ENCODE results near the gene TRIM40. TPM values are rescaled to one million over a fixed set of nuclear protein-coding genes. Genes with fewer than 3 reads are reported as not detected.

The TRIM40 gene
- not detected for total RNA-seq

- intact Hi-C loops (cut with micrococcal nuclease), result no loop called here
- POLR2A ChIA-PET, result no interaction called here
- Mint-ChIP-seq H3K27me3 (peaks cover 43% of the 10 kb centered on the region), H3K9me3 (no peaks in the 10 kb centered on the region), H3K4me1 (ENCODE audit: low read depth) (peaks cover 13% of the 10 kb centered on the region), H3K27ac (no peak within 1 kb of the TSS), H3K4me3 (no peak within 1 kb of the TSS), H3K36me3 (no peaks in the 10 kb centered on the region)
- CTCF ChIA-PET, result interaction anchor here (0.6 to 15.9 kb wide), 2 partner anchors 29 to 301 kb away, joined by 3 to 491 read pairs; partner anchors contain the start of gene TRIM31
- no peak for DNase-seq
These were observed at the start of gene TRIM40 for GRCh38 chr6:30135757-30136156. Gene TRIM40, plus strand, starts transcription at chr6:30136140. Its CDS starts 897 bp downstream, at chr6:30137037.

GRCh38 chr6:30087876-30088275 is 48.1 kb upstream of the TRIM40 start:
- DNase-seq, result no peak
- H3K36me3 Mint-ChIP-seq, result no peaks in the 10 kb centered on the region
- POLR2A ChIA-PET, result no interaction called here
- no peak overlapping the region for H3K27ac Mint-ChIP-seq
- no peaks in the 10 kb centered on the region for H3K4me1 Mint-ChIP-seq (ENCODE audit: low read depth)
- CTCF ChIA-PET, result interaction anchor here (0.7 to 1.3 kb wide), 3 partner anchors 14 to 157 kb away, joined by 3 to 8 read pairs (median 4); no protein-coding TSS in a partner anchor
- H3K27me3 Mint-ChIP-seq, result peaks cover 21% of the 10 kb centered on the region
- intact Hi-C loops (cut with micrococcal nuclease), result no loop called here
- no peak overlapping the region for H3K4me3 Mint-ChIP-seq
- H3K9me3 Mint-ChIP-seq, result no peaks in the 10 kb centered on the region

DNA sequence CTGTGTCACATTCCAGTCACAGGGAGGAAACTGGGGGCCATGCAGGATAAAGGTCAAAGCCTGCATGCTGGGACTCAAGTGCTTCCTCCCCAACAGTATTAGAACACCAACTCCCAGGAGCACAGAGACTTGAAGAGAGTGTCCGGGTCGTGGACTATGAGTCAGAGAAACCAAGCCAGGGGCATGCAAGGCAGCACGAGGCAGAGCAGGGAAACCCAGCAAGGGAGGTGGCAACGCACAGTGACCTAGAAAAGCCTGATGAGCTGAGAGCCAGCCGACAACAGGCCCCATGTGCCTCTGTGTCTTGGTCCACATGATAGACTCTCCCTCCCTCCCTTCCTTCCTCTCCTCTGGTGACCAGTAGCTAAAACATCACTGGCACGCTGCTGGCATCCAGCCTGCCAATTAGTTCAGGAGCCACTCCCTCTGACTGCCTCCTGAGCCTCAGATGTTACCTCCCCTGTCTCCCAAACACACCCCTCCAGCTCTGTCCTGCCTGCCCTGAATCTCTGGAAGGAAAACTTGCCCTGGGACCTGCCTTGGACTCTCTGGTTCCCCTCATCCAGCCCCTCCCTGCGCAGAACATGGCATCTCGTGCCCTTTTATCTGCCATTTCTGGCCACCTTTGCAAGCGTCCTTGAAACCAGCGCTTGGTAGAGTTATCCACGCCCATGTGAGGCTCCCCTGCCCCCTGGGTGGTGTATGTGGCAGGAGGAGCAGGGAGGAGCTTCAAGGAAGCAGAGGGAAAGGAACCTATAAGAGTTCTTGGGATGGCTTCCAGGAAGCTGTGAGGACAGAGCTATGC is 44.2 kb upstream of the TRIM40 start:
- Mint-ChIP-seq H3K4me3 (no peak overlapping the region), H3K36me3 (no peaks in the 10 kb centered on the region), H3K9me3 (no peaks in the 10 kb centered on the region), H3K4me1 (ENCODE audit: low read depth) (no peaks in the 10 kb centered on the region), H3K27ac (no peak overlapping the region), H3K27me3 (peaks cover 33% of the 10 kb centered on the region)
- no peak for DNase-seq
- ChIA-PET CTCF (interaction anchor here (0.9 to 1.8 kb wide), 2 partner anchors 10 to 11 kb away, joined by 3 to 7 read pairs; no protein-coding TSS in a partner anchor), POLR2A (no interaction called here)
- intact Hi-C loops (cut with micrococcal nuclease), result no loop called here

- Mint-ChIP-seq H3K4me3 (no peak overlapping the region), H3K27ac (no peak overlapping the region), H3K9me3 (no peaks in the 10 kb centered on the region), H3K36me3 (no peaks in the 10 kb centered on the region), H3K27me3 (peaks cover 33% of the 10 kb centered on the region), H3K4me1 (ENCODE audit: low read depth) (peaks cover 9% of the 10 kb centered on the region)
- intact Hi-C loops (cut with micrococcal nuclease), result no loop called here
- CTCF ChIA-PET, result interaction anchor here (1.2 to 2.8 kb wide), 3 partner anchors 8 to 38 kb away, joined by 4 to 15 read pairs (median 7); no protein-coding TSS in a partner anchor
- DNase-seq, result no peak
- POLR2A ChIA-PET, result interaction anchor here (0.5 kb wide), 1 partner anchor 443 kb away, joined by 3 read pairs; no protein-coding TSS in a partner anchor
These were observed 42.9 kb upstream of the TRIM40 start for GRCh38 chr6:30092852-30093543.

DNA sequence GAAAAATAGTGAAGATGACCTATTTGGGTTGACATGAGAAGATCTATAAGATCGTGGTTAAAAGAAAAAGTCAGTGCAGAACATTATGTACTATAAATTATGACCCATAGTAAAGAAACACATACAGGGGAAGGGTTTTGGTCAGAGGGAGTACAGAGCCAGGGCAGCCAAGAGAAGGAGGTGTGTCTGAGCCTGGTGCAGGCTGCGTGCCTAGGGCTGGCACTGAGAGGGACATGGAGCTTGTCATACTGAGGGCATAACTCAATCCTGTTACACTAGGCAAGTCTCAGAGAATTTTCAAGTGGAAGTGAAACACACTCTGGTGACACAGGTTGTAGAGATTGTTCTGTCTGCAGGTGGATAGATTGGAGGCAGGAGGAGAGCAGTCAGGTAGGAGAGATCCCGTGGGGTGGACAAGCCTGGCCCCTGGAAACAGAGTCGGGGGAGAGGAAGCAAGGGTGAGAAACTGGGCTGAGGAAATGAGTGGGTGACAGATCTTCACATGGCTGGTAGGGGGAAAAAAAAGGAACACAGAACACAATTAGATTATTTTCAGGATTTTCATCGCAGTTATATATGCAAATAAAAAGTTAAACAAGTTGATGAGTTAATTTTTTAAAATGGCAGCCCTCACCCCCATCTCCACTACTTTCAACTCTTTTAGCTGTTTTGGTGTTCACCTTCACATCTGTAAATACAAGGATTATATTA is 41.8 kb upstream of the TRIM40 start:
- peaks cover 41% of the 10 kb centered on the region for H3K27me3 Mint-ChIP-seq
- ChIA-PET CTCF (interaction anchor here (2.1 to 2.8 kb wide), 2 partner anchors 9 to 37 kb away, joined by 6 to 15 read pairs; no protein-coding TSS in a partner anchor), POLR2A (no interaction called here)
- no peaks in the 10 kb centered on the region for H3K9me3 Mint-ChIP-seq
- no peaks in the 10 kb centered on the region for H3K36me3 Mint-ChIP-seq
- no peak overlapping the region for H3K4me3 Mint-ChIP-seq
- intact Hi-C loops (cut with micrococcal nuclease), result no loop called here
- peaks cover 15% of the 10 kb centered on the region for H3K4me1 Mint-ChIP-seq (ENCODE audit: low read depth)
- no peak for DNase-seq
- no peak overlapping the region for H3K27ac Mint-ChIP-seq

DNA sequence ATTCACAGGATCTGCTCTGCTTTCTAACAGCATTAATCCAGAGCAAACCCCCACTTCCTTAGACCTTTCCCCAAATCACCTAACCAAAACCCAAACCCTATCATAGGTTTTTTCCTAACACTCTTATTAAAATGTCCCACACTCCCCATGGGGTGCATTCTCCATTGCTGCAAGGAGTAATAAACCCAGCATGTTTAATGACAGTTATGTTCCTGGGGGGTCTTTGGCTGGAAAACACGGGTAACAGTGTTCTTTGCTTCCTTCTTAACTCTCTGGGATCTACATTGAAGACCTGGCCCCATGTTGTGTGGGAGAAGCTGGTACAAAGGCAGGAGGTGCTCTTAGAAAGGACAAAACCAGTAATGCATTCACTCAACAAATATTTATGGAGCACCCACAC is 39.1 kb upstream of the TRIM40 start:
- H3K9me3 Mint-ChIP-seq, result no peaks in the 10 kb centered on the region
- POLR2A ChIA-PET, result no interaction called here
- no peak for DNase-seq
- intact Hi-C loops (cut with micrococcal nuclease), result no loop called here
- H3K4me3 Mint-ChIP-seq, result no peak overlapping the region
- H3K4me1 Mint-ChIP-seq (ENCODE audit: low read depth), result peaks cover 34% of the 10 kb centered on the region
- CTCF ChIA-PET, result interaction anchor here (1.9 kb wide), 1 partner anchor 34 kb away, joined by 5 read pairs; no protein-coding TSS in a partner anchor
- H3K27ac Mint-ChIP-seq, result no peak overlapping the region
- H3K27me3 Mint-ChIP-seq, result peaks cover 47% of the 10 kb centered on the region
- H3K36me3 Mint-ChIP-seq, result no peaks in the 10 kb centered on the region

DNA sequence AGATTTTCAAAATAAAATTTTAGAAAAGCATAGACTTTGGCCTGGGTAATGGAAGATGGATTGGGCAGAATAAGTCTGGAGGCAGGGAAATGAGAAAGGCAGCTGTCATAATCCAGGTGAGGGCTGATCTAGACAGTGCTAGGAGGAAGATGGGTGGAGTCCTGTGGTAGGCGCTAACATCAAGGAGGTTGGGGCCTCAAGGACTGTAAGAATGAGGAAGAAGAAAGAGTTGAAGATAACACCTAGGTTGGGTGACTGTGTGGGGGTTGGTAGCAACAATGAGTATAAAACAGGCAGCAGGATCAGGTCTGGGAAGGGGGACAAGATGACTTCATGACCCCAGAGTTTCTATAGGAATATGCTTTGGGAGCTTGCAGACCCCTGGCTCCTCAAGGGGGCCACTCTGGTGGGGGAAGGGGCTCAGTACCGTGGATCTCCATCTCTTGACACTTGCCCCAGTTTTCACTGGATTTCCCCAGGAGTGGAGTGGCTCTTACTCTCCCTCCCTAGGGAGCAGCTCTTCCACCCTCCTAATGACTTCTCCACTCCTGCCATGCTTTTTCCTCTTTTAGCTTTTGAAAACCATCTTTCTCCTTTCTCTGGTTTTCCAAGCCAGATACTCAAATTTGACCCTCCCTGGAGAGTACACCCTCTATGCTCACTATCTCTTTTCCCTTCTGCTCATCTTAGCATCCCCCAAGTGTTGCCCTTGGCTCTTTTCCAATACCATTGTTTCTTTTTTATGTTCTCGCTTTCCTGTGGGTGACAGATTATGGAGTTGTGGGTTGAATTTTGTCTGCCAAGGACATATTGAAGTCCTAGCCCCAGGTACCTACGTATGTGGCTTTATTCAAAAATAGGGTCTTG is 37.8 kb upstream of the TRIM40 start:
- DNase-seq, result no peak
- intact Hi-C loops (cut with micrococcal nuclease), result no loop called here
- ChIA-PET CTCF (interaction anchor here (1.0 kb wide), 2 partner anchors 33 to 34 kb away, joined by 4 to 5 read pairs; no protein-coding TSS in a partner anchor), POLR2A (no interaction called here)
- Mint-ChIP-seq H3K4me3 (no peak overlapping the region), H3K9me3 (no peaks in the 10 kb centered on the region), H3K27me3 (peaks cover 41% of the 10 kb centered on the region), H3K27ac (no peak overlapping the region), H3K36me3 (no peaks in the 10 kb centered on the region), H3K4me1 (ENCODE audit: low read depth) (peaks cover 45% of the 10 kb centered on the region)

DNA sequence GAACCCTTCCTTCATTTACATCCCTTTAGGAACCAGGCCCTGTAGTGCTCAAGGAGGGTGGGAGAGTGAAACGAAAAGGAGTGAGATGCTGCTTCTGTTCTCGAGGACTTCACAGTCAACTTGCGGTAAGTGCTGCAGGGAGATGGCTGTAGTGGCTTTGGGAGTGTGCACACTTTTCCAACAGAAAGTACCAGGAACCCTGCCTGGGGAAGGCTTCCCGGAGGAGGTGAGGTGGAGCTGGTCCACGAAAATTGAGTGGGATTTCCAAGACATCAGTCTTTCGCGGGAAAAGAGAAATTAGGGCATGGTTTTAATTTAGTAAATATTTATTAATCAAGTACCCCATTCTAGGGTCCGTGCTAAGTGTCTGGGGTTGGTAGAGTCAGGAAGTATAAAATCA is 35.8 kb upstream of the TRIM40 start:
- DNase-seq, result no peak
- POLR2A ChIA-PET, result no interaction called here
- intact Hi-C loops (cut with micrococcal nuclease), result no loop called here
- Mint-ChIP-seq H3K9me3 (no peaks in the 10 kb centered on the region), H3K27me3 (peaks cover 38% of the 10 kb centered on the region), H3K4me3 (no peak overlapping the region), H3K4me1 (ENCODE audit: low read depth) (peaks cover 49% of the 10 kb centered on the region), H3K36me3 (no peaks in the 10 kb centered on the region), H3K27ac (no peak overlapping the region)
- CTCF ChIA-PET, result interaction anchor here (1.0 to 1.6 kb wide), 2 partner anchors 31 to 32 kb away, joined by 3 to 4 read pairs; no protein-coding TSS in a partner anchor

GRCh38 chr6:30100585-30101443 is 35.1 kb upstream of the TRIM40 start:
- ChIA-PET CTCF (interaction anchor here (0.6 to 12.8 kb wide), 14 partner anchors 8 to 450 kb away, joined by 3 to 491 read pairs (median 4); partner anchors contain the start of genes POLR1H, PPP1R11 and TRIM40), POLR2A (no interaction called here)
- intact Hi-C loops (cut with micrococcal nuclease), result no loop called here
- H3K36me3 Mint-ChIP-seq, result no peaks in the 10 kb centered on the region
- H3K27me3 Mint-ChIP-seq, result peaks cover 35% of the 10 kb centered on the region
- H3K4me1 Mint-ChIP-seq (ENCODE audit: low read depth), result peaks cover 49% of the 10 kb centered on the region
- DNase-seq, result peak; percentile 36
- H3K27ac Mint-ChIP-seq, result no peak overlapping the region
- H3K4me3 Mint-ChIP-seq, result peak overlapping the region; percentile 64
- no peaks in the 10 kb centered on the region for H3K9me3 Mint-ChIP-seq

Measured in activated CD4-positive, alpha-beta memory T cell treated with anti-CD3 and anti-CD28 coated beads for 36 hours (primary cell).